Thymus (tissue), 11 donors: ENCODE data around the gene SLC25A19. TPM values are rescaled to one million over a fixed set of nuclear protein-coding genes. Genes with fewer than 3 reads are reported as not detected.
"Not testable (repeated sequence)": the region's sequence is repeated elsewhere in the genome, so short reads cannot be mapped to it uniquely, and the experiment has no call there.

Source experiments
- DNase-seq, 9 donors: peaks; one replicate each; pipeline ENCODE4 v3.0.0-alpha.2; 2013; ENCODE audit warnings: low spot score in 9 of 9, low read depth in 6 of 9, missing footprints in 1 of 9
- H3K27ac ChIP-seq, 2 donors: one replicate each; pipeline ENCODE4 v1.5.1; 2013; ENCODE audit warnings: control low read depth in 1 of 2, low read depth in 1 of 2, low read length in 1 of 2, mild to moderate bottlenecking in 1 of 2, moderate library complexity in 1 of 2
- H3K27me3 ChIP-seq, 2 donors: one replicate each; pipeline ENCODE4 v1.5.1; 2013; ENCODE audit warnings: low read length in 1 of 2; ENCODE audit not compliant: control insufficient read depth in 2 of 2, insufficient read depth in 1 of 2
- H3K36me3 ChIP-seq, 2 donors: one replicate each; pipeline ENCODE4 v1.5.1; 2013; ENCODE audit warnings: low read length in 1 of 2, mild to moderate bottlenecking in 1 of 2, moderate library complexity in 1 of 2; ENCODE audit not compliant: control insufficient read depth in 2 of 2, insufficient read depth in 2 of 2
- H3K4me1 ChIP-seq, 2 donors: one replicate each; pipeline ENCODE4 v1.5.1; 2013; ENCODE audit warnings: low read length in 2 of 2; ENCODE audit not compliant: control insufficient read depth in 2 of 2, insufficient read depth in 2 of 2
- H3K4me3 ChIP-seq, 2 donors: one replicate each; pipeline ENCODE4 v1.5.1; 2013; ENCODE audit warnings: low read length in 2 of 2, control low read depth in 1 of 2, mild to moderate bottlenecking in 1 of 2
- H3K9me3 ChIP-seq, 2 donors: one replicate each; pipeline ENCODE4 v1.5.1; 2013; ENCODE audit warnings: low read length in 1 of 2, mild to moderate bottlenecking in 1 of 2; ENCODE audit not compliant: control insufficient read depth in 2 of 2, insufficient read depth in 1 of 2
- WGBS: extraction: QIAGEN DNeasy Blood & Tissue Kit; methylation state at CpG from one replicate; pipeline ENCODE4 v1.1.7; 2013; 5-methylcytosine and 5-hydroxymethylcytosine counted together
- polyA plus RNA-seq: library from polyadenylated mRNA; stranded (reverse); fragments of 200-250 nt; gene quantifications from one replicate; pipeline ENCODE4 v1.2.3, GENCODE V29; 2013
- total RNA-seq: library from RNA; stranded (reverse); fragments of 120-200 nt; gene quantifications from one replicate; pipeline ENCODE4 v1.2.4, GENCODE V29; 2013
- donor health status: healthy.

Gene SLC25A19
- total and polyA plus RNA-seq, 2 donors = 15.4 to 18.3 TPM

- Histone ChIP-seq H3K27me3 (peaks cover 0 to 7% of the 10 kb centered on the region in 2 donors), H3K9me3 (no peaks in the 10 kb centered on the region), H3K36me3 (peaks cover 29 to 45% of the 10 kb centered on the region in 2 donors), H3K4me3 (no peak overlapping the region), H3K27ac (no peak overlapping the region), H3K4me1 (peaks cover 12 to 26% of the 10 kb centered on the region in 2 donors)
- WGBS = 95% methylated on average over 13 of the region's 13 CpGs
- DNase-seq = no peak
Measured at GRCh38 chr17:75266316-75267152, 22.7 kb downstream of the SLC25A19 start.

GRCh38 chr17:75265614-75266315 lies 23.5 kb downstream of the SLC25A19 start:
- peaks cover 12 to 24% of the 10 kb centered on the region in 2 donors for H3K4me1 ChIP-seq
- DNase-seq = no peak
- H3K36me3 ChIP-seq = peaks cover 29 to 45% of the 10 kb centered on the region in 2 donors
- H3K27me3 ChIP-seq = peaks cover 0 to 7% of the 10 kb centered on the region in 2 donors
- 97% methylated on average over 17 of the region's 17 CpGs for WGBS
- no peaks in the 10 kb centered on the region for H3K9me3 ChIP-seq
- H3K27ac ChIP-seq = no peak overlapping the region
- no peak overlapping the region for H3K4me3 ChIP-seq

GRCh38 chr17:75263055-75263454 lies 26.2 kb downstream of the SLC25A19 start:
- Histone ChIP-seq H3K27ac (no peak overlapping the region), H3K36me3 (peaks cover 29 to 45% of the 10 kb centered on the region in 2 donors), H3K9me3 (no peaks in the 10 kb centered on the region), H3K4me3 (no peak overlapping the region), H3K27me3 (no peaks in the 10 kb centered on the region), H3K4me1 (peaks cover 16 to 26% of the 10 kb centered on the region in 2 donors)
- no peak for DNase-seq
- 98% methylated on average over 4 of the region's 4 CpGs for WGBS

- peak overlapping the region; percentile 78 to 92 for H3K4me3 ChIP-seq
- H3K27me3 ChIP-seq = no peaks in the 10 kb centered on the region
- WGBS = 3% methylated on average over 23 of the region's 23 CpGs
- H3K4me1 ChIP-seq = peaks cover 16 to 26% of the 10 kb centered on the region in 2 donors
- no peaks in the 10 kb centered on the region for H3K9me3 ChIP-seq
- no peak for DNase-seq
- H3K27ac ChIP-seq = peak overlapping the region; percentile 97 to 98
- H3K36me3 ChIP-seq = peaks cover 24 to 40% of the 10 kb centered on the region in 2 donors
Measured at GRCh38 chr17:75262112-75262606, 27.1 kb downstream of the SLC25A19 start.

- Histone ChIP-seq H3K9me3 (no peaks in the 10 kb centered on the region), H3K4me1 (peaks cover 16 to 26% of the 10 kb centered on the region in 2 donors), H3K36me3 (peaks cover 17 to 34% of the 10 kb centered on the region in 2 donors), H3K4me3 (peak within 1 kb of the TSS; percentile 78 to 92), H3K27me3 (no peaks in the 10 kb centered on the region), H3K27ac (peak within 1 kb of the TSS; percentile 97 to 98)
- DNase-seq = peak; percentile 88 to 99 (median 95)
- under 1% methylated on average over 68 of the region's 69 CpGs for WGBS
Measured at GRCh38 chr17:75261336-75262111, 27.7 kb downstream of the SLC25A19 start, which contains the start of the genes GGA3 and MRPS7. TSS of gene GGA3 (minus strand) at chr17:75261606. CDS start at chr17:75261587, 19 bp downstream. TSS of gene MRPS7 (plus strand) at chr17:75261879. CDS start at chr17:75261901, 22 bp downstream.

- Histone ChIP-seq H3K4me1 (peaks cover 16 to 26% of the 10 kb centered on the region in 2 donors), H3K27me3 (no peaks in the 10 kb centered on the region), H3K27ac (peak overlapping the region; percentile 97 to 98), H3K4me3 (peak overlapping the region; percentile 78 to 92), H3K9me3 (no peaks in the 10 kb centered on the region), H3K36me3 (peaks cover 10 to 26% of the 10 kb centered on the region in 2 donors)
- WGBS = 3% methylated on average over 31 of the region's 31 CpGs
- DNase-seq = no peak
Measured at GRCh38 chr17:75260641-75261335, 28.4 kb downstream of the SLC25A19 start.

GRCh38 chr17:75257228-75257627 lies 32.0 kb downstream of the SLC25A19 start:
- peaks cover 10 to 17% of the 10 kb centered on the region in 2 donors for H3K4me1 ChIP-seq
- not testable (repeated sequence) for H3K27me3 ChIP-seq, H3K4me3 ChIP-seq, H3K27ac ChIP-seq, DNase-seq, H3K36me3 ChIP-seq, H3K9me3 ChIP-seq
- WGBS = 87% methylated on average over 2 of the region's 2 CpGs
